K562 (cell line): ENCODE data around the gene ZNF473. TPM values are rescaled to one million over a fixed set of nuclear protein-coding genes. Genes with fewer than 3 reads are reported as not detected.

Source experiments
- ARHGAP35 ChIP-seq: fragments of 450-650 bp; IDR thresholded peaks from 2 replicates; pipeline ENCODE4 v1.6.1; 2018; ENCODE audit not compliant: partially characterized antibody
- ARNT ChIP-seq, 2 experiments: fragments of 450-650 bp; IDR thresholded peaks; 2 replicates each; pipeline ENCODE4 v1.6.1; 2016; ENCODE audit warnings: mild to moderate bottlenecking in 1 of 2
- BCLAF1 ChIP-seq, 2 experiments: fragments of 450-650 bp in 1 of 2; IDR thresholded peaks; 2 replicates each; pipeline ENCODE4 v1.6.1; 2011 to 2017; ENCODE audit warnings: low read depth in 2 of 2, antibody characterized with exemption in 1 of 2, borderline replicate concordance in 1 of 2, low read length in 1 of 2, mild to moderate bottlenecking in 1 of 2, mixed read lengths in 1 of 2; ENCODE audit not compliant: control insufficient read depth in 1 of 2
- BMI1 ChIP-seq: fragments of 150-350 bp; IDR thresholded peaks from 2 replicates; pipeline ENCODE4 v1.6.1; 2014; ENCODE audit warnings: low read length
- CHD2 ChIP-seq: IDR thresholded peaks from 2 replicates; pipeline ENCODE4 v1.6.1; 2011; ENCODE audit warnings: low read depth, low read length
- ERF ChIP-seq: fragments of 450-650 bp; formaldehyde crosslinking; IDR thresholded peaks from 2 replicates; pipeline ENCODE4 v1.4.0; 2020; ENCODE audit warnings: mild to moderate bottlenecking, mixed read lengths
- ETV5 ChIP-seq: sonication (generic); formaldehyde crosslinking; IDR thresholded peaks from 2 replicates; pipeline ENCODE4 v1.4.0; 2020; ENCODE audit warnings: low read depth, mild to moderate bottlenecking, missing genetic modification reagents
- KLF6 ChIP-seq: fragments of 250-450 bp; sonication (Bioruptor Pico); IDR thresholded peaks from 2 replicates; pipeline ENCODE4 v1.4.0; 2020; ENCODE audit warnings: mild to moderate bottlenecking, moderate library complexity, borderline replicate concordance
- MED1 ChIP-seq: sonication (generic); formaldehyde crosslinking; IDR thresholded peaks from 2 replicates; pipeline ENCODE4 v1.8.1; 2023; ENCODE audit warnings: missing genetic modification reagents, borderline replicate concordance
- MEF2A ChIP-seq: IDR thresholded peaks from 2 replicates; pipeline ENCODE4 v1.6.1; 2011; ENCODE audit warnings: low read depth, mild to moderate bottlenecking, low read length, moderate library complexity; ENCODE audit not compliant: control insufficient read depth
- NELFE ChIP-seq: IDR thresholded peaks from 2 replicates; pipeline ENCODE4 v1.6.1; 2011; ENCODE audit warnings: mild to moderate bottlenecking; ENCODE audit not compliant: insufficient read depth, insufficient read length
- NONO ChIP-seq, 2 experiments: fragments of 200-400 bp in 1 of 2; fragments of 450-650 bp in 1 of 2; formaldehyde crosslinking in 1 of 2; IDR thresholded peaks; 2 replicates each; pipeline ENCODE4 v1.6.1; 2017; ENCODE audit warnings: low read depth in 2 of 2, mild to moderate bottlenecking in 2 of 2, moderate library complexity in 2 of 2, low read length in 1 of 2
- PHB ChIP-seq: fragments of 250-450 bp; sonication (Bioruptor Pico); IDR thresholded peaks from 2 replicates; pipeline ENCODE4 v1.5.0; 2021
- POLR2B ChIP-seq: fragments of 450-650 bp; IDR thresholded peaks from 2 replicates; pipeline ENCODE4 v1.6.1; 2018; ENCODE audit warnings: low read depth; ENCODE audit not compliant: partially characterized antibody
- RBM22 ChIP-seq: fragments of 200-400 bp; formaldehyde crosslinking; IDR thresholded peaks from 2 replicates; pipeline ENCODE4 v1.6.1; 2018; ENCODE audit warnings: low read length, low read depth; ENCODE audit not compliant: poor library complexity, severe bottlenecking
- RUNX1 ChIP-seq: sonication (generic); IDR thresholded peaks from 2 replicates; pipeline ENCODE4 v1.6.1; 2016; ENCODE audit warnings: antibody characterized with exemption, low read depth
- SETDB1 ChIP-seq: IDR thresholded peaks from one replicate; pipeline ENCODE4 v1.6.1; 2012; ENCODE audit warnings: low read length, control low read depth, inconsistent platforms
- SP1 ChIP-seq: sonication (generic); formaldehyde crosslinking; IDR thresholded peaks from 2 replicates; pipeline ENCODE4 v1.8.1; 2022; ENCODE audit warnings: mild to moderate bottlenecking, missing genetic modification reagents
- TBL1XR1 ChIP-seq, 2 experiments: IDR thresholded peaks; 2 replicates each; pipeline ENCODE4 v1.6.1; 2012; ENCODE audit warnings: improper control_type of control experiment in 2 of 2, low read length in 2 of 2, mild to moderate bottlenecking in 1 of 2
- TCF15 ChIP-seq: fragments of 250-450 bp; sonication (Bioruptor Pico); IDR thresholded peaks from 2 replicates; pipeline ENCODE4 v1.8.0; 2022; ENCODE audit warnings: moderate library complexity, mild to moderate bottlenecking, inconsistent platforms
- THRAP3 ChIP-seq: fragments of 450-650 bp; IDR thresholded peaks from 2 replicates; pipeline ENCODE4 v1.6.1; 2016; ENCODE audit warnings: mild to moderate bottlenecking, inconsistent platforms, borderline replicate concordance
- ZNF280A ChIP-seq: fragments of 450-650 bp; IDR thresholded peaks from 2 replicates; pipeline ENCODE4 v1.6.1; 2018; ENCODE audit warnings: mild to moderate bottlenecking, low read depth; ENCODE audit not compliant: partially characterized antibody
- ZNF551 ChIP-seq: fragments of 250-450 bp; sonication (Bioruptor Pico); IDR thresholded peaks from 2 replicates; pipeline ENCODE4 v1.5.0; 2021; ENCODE audit warnings: mild to moderate bottlenecking, moderate library complexity
- ZNF589 ChIP-seq: fragments of 200-800 bp; sonication (Bioruptor generic); IDR thresholded peaks from 2 replicates; pipeline ENCODE4 v1.6.1; 2016; ENCODE audit warnings: low read depth, missing genetic modification characterization, missing compliant biosample characterization
- ZNF764 ChIP-seq: fragments of 250-450 bp; sonication (Bioruptor Pico); IDR thresholded peaks from 2 replicates; pipeline ENCODE4 v1.4.0; 2020; ENCODE audit warnings: low read depth, mild to moderate bottlenecking, moderate library complexity
- polyA plus RNA-seq, 8 experiments: library from polyadenylated mRNA; depleted of rRNA in 4 of 8; stranded (reverse) in 5 of 8; unstranded in 3 of 8; fragments of >200 nt; fragmentation: Nextera tagmentation in 2 of 8; fragmentation: Illumina TruSeq in 1 of 8; extraction: Ambion mirVana in 2 of 8; extraction: Trizol in 1 of 8; gene quantifications; 2 replicates each; pipeline versions ENCODE4 v1.2.1 to v1.2.3, GENCODE V29; 2011 to 2014; ENCODE audit warnings: inconsistent platforms in 1 of 8, missing spikeins in 1 of 8
- total RNA-seq, 7 experiments: library from RNA; depleted of rRNA in 6 of 7; stranded (reverse); fragments of >200 nt in 6 of 7; fragmentation: Illumina TruSeq in 2 of 7; extraction: Trizol in 2 of 7; gene quantifications; 2 replicates each; pipeline versions ENCODE4 v1.2.1 to v1.2.3, GENCODE V29; 2011 to 2021; ENCODE audit warnings: low replicate concordance in 1 of 7

Gene ZNF473
- total and polyA plus RNA-seq, 9 of the 15 experiments (the other 6 are each of a cell fraction or from before 2014, with no cell fraction given): 8.2 to 34.0 (median 28.5) TPM

DNA sequence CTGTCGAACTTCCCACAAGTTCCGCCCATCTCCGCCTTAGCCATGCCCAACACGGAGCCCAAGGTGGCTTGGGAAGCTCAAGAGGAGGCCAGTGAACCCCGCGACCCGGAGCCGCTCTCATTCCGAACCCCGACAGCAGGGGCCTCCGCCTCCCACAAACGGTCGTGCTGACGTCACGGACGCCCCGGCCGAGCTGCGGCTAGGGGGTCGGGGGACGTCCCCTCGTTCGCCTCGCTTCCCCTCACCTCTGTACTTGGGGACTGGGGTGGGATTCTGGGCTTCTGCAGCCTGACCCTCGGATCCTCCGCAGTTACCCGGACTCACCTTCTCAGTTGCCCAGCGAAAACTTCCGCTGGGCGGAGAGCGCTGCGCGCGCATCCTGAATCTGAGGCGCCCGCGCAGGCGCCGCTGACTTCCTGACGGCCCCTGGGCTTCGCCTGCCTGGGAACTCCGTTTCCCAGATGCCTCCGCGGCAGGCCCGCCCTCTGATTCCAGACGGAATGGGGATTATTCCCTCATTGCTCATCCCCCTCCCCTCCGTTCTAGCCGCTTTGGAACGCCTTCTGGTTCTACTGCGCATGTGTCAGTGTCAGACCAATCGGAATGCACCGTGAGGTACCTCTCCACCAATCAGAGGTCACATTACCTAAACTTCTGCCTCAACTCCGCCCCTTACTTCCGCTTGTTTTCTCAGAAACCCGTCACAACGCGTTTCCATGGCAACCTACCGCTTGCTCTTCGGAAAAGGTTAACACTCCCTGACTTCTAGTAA is 597 bp upstream of the ZNF473 start, which contains the start of gene VRK3 (continued):
- TF ChIP-seq ZNF764 (CRISPR knock-in tag): no peak
- TF ChIP-seq ERF (CRISPR knock-in tag): no peak
- TF ChIP-seq ZNF280A: no peak
- TF ChIP-seq THRAP3: no peak
- no peak for TF ChIP-seq CHD2
- no peak for TF ChIP-seq MEF2A
- TF ChIP-seq RBM22: no peak
- TF ChIP-seq TBL1XR1 (IDR thresholded peaks at IDR 0.05; ENCODE audit: low read length in 2 of 2): no peak; a peak in 1 of 4 replicates
- no peak for TF ChIP-seq SETDB1
- TF ChIP-seq ZNF589 (CRISPR knock-in tag): no peak
- no peak for TF ChIP-seq ARNT (IDR thresholded peaks at IDR 0.05)
- TF ChIP-seq NELFE: no peak
- TF ChIP-seq ZNF551 (CRISPR knock-in tag): no peak
- TF ChIP-seq POLR2B: peak; percentile 83
- TF ChIP-seq BCLAF1 (IDR thresholded peaks at IDR 0.05; ENCODE audit: borderline replicate concordance in 1 of 2, control insufficient read depth in 1 of 2, low read depth in 2 of 2, low read length in 1 of 2): no peak
- no peak for TF ChIP-seq MED1 (CRISPR knock-in tag)
- TF ChIP-seq KLF6 (CRISPR knock-in tag): no peak
- peak; percentile 98 for TF ChIP-seq BMI1
- TF ChIP-seq RUNX1: 0 out of 2 replicates have a peak, but pooled peaks have one; percentile 30
- TF ChIP-seq ETV5 (CRISPR knock-in tag): no peak
- peak; percentile 67; the same call in 1 of the 2 replicates for TF ChIP-seq SP1 (CRISPR knock-in tag)
- TF ChIP-seq NONO (IDR thresholded peaks at IDR 0.05; ENCODE audit: low read depth in 2 of 2, low read length in 1 of 2): no peak
- no peak for TF ChIP-seq ARHGAP35
- TF ChIP-seq TCF15 (CRISPR knock-in tag): no peak
- no peak for TF ChIP-seq PHB
